SU-DHL-6 (cell line): ENCODE results near the gene TPK1.

Source experiments
- EZH2phosphoT487 ChIP-seq: fragments of 200-600 bp; sonication (generic), shearing (Covaris generic); conservative IDR thresholded peaks from 2 replicates; pipeline ENCODE4 v1.6.1; 2018; ENCODE audit warnings: mild to moderate bottlenecking, antibody characterized with exemption, low read length, moderate library complexity, mixed read lengths
- TF ChIP-seq, protein P1 (sequence below): fragments of 200-600 bp; sonication (generic); IDR thresholded peaks from one replicate; pipeline ENCODE4 v1.5.1; 2017; ENCODE audit warnings: antibody characterized with exemption, mild to moderate bottlenecking, low read length, moderate library complexity; ENCODE audit not compliant: insufficient read depth, poor library complexity, severe bottlenecking

DNA sequence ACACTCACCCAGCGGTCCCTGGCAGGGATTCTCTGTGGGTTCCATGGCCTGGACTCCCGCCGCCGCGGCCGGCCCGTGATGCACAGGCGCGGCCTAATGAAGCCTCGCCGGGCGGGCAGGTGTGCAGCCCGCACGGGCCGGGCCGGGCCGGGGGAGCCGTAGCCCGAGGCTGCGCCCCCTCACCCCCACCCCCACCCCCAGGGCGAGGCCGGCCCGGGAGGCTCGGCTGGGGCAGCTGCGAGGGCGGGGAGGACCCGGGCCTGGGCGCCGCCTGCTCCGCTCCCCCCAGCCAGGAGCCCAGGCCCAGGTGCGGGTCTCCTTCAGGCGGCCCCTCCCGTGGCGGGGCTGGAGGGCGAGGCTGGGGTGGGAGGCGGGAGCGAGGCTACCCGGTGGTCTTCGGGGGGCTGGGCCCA is 432.2 kb downstream of the TPK1 start, which contains the start of gene NOBOX:
- TF ChIP-seq, protein P1, sequence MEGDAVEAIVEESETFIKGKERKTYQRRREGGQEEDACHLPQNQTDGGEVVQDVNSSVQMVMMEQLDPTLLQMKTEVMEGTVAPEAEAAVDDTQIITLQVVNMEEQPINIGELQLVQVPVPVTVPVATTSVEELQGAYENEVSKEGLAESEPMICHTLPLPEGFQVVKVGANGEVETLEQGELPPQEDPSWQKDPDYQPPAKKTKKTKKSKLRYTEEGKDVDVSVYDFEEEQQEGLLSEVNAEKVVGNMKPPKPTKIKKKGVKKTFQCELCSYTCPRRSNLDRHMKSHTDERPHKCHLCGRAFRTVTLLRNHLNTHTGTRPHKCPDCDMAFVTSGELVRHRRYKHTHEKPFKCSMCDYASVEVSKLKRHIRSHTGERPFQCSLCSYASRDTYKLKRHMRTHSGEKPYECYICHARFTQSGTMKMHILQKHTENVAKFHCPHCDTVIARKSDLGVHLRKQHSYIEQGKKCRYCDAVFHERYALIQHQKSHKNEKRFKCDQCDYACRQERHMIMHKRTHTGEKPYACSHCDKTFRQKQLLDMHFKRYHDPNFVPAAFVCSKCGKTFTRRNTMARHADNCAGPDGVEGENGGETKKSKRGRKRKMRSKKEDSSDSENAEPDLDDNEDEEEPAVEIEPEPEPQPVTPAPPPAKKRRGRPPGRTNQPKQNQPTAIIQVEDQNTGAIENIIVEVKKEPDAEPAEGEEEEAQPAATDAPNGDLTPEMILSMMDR = no peak
- no peak for TF ChIP-seq EZH2phosphoT487
